ENCODE measurements around the gene DIP2B.

The DIP2B gene

GRCh38 chr12:50689437-50689836 is 184.7 kb downstream of the DIP2B start:
- DNase-seq: no peak

GRCh38 chr12:50690925-50691324 is 186.1 kb downstream of the DIP2B start:
- DNase-seq: no peak

GRCh38 chr12:50695961-50696360 is 191.2 kb downstream of the DIP2B start:
- DNase-seq: no peak

GRCh38 chr12:50696931-50697330 is 192.1 kb downstream of the DIP2B start:
- DNase-seq: no peak

GRCh38 chr12:50699154-50699553 is 194.4 kb downstream of the DIP2B start:
- no peak for DNase-seq

- DNase-seq: no peak
These were observed 195.2 kb downstream of the DIP2B start for GRCh38 chr12:50699940-50700339.

- no peak for DNase-seq
These were observed 201.8 kb downstream of the DIP2B start for GRCh38 chr12:50706606-50707005.

- DNase-seq: no peak
These were observed 202.6 kb downstream of the DIP2B start for GRCh38 chr12:50707396-50707795.

- DNase-seq: no peak
These were observed 203.8 kb downstream of the DIP2B start for GRCh38 chr12:50708631-50709030.

- DNase-seq: no peak
These were observed 206.3 kb downstream of the DIP2B start for GRCh38 chr12:50711121-50711520.

GRCh38 chr12:50715174-50715573 is 210.4 kb downstream of the DIP2B start:
- DNase-seq: no peak

GRCh38 chr12:50718760-50719159 is 214.0 kb downstream of the DIP2B start:
- DNase-seq: no peak

- no peak for DNase-seq
These were observed 215.3 kb downstream of the DIP2B start for GRCh38 chr12:50720085-50720484.

GRCh38 chr12:50720501-50720900 is 215.7 kb downstream of the DIP2B start:
- no peak for DNase-seq

- DNase-seq: no peak
These were observed 219.1 kb downstream of the DIP2B start for GRCh38 chr12:50723865-50724264.

- DNase-seq: no peak
These were observed 220.5 kb downstream of the DIP2B start for GRCh38 chr12:50725011-50725942.

GRCh38 chr12:50727466-50727865 is 222.7 kb downstream of the DIP2B start:
- no peak for DNase-seq

GRCh38 chr12:50728417-50728816 is 223.6 kb downstream of the DIP2B start:
- DNase-seq: no peak

GRCh38 chr12:50728841-50729240 is 224.1 kb downstream of the DIP2B start:
- DNase-seq: no peak

- no peak for DNase-seq
These were observed 227.8 kb downstream of the DIP2B start for GRCh38 chr12:50732591-50732990.

GRCh38 chr12:50733706-50734105 is 228.9 kb downstream of the DIP2B start:
- no peak for DNase-seq

GRCh38 chr12:50734409-50735263 is 229.9 kb downstream of the DIP2B start:
- DNase-seq: peak; percentile 13

- no peak for DNase-seq
These were observed 234.8 kb downstream of the DIP2B start for GRCh38 chr12:50739611-50740010.

GRCh38 chr12:50740307-50740706 is 235.5 kb downstream of the DIP2B start:
- DNase-seq: no peak

Data from stimulated activated CD4-positive, alpha-beta T cell treated with anti-CD3 and anti-CD28 coated beads, Interleukin-4, amount 100 ng/mL, for 24 hours (primary cell).